HCT116 (cell line): ENCODE results near the gene CFI. TPM values are rescaled to one million over a fixed set of nuclear protein-coding genes. Genes with fewer than 3 reads are reported as not detected.

Experiments
- ATAC-seq: fragments of 200-7000 bp; cut with Tn5 transposase; 2 replicates; pipeline ENCODE4 v1.9.1; 2020; ENCODE audit warnings: mild to moderate bottlenecking, moderate library complexity
- BruUV-seq: library from RNA; stranded (reverse); fragments of 400-500 nt; replicated peaks from 2 replicates; lab custom pipeline; 2021; lab: Mats Ljungman, UMichigan
- CTCF ChIA-PET: fragments of 300-600 bp; sonication (Branson Sonifier 250); formaldehyde crosslinking; loops from one replicate; lab custom pipeline; 2021; ENCODE audit warnings: antibody characterized with exemption; lab: Charles Lee
- POLR2A ChIA-PET: fragments of 300-600, 350-600 bp; sonication (Branson Sonifier 250); formaldehyde crosslinking; loops from one replicate; lab custom pipeline; 2021; ENCODE audit warnings: antibody characterized with exemption; lab: Charles Lee
- RAD21 ChIA-PET, 2 experiments: fragments of 300-600 bp; sonication (Branson Sonifier 250); formaldehyde crosslinking; loops; one replicate each; lab custom pipeline; 2023; ENCODE audit warnings: low total read pairs in 2 of 2; ENCODE audit not compliant: uncharacterized antibody in 2 of 2, unreplicated experiment in 2 of 2, low non-redundant PET in 1 of 2; lab: Charles Lee
- DNase-seq: peaks from one replicate; pipeline ENCODE4 v3.0.0-alpha.2; 2010; ENCODE audit warnings: low read depth, low spot score
- H2AFZ ChIP-seq: fragments of 200-600 bp; shearing (Covaris generic), sonication (generic); 2 replicates; pipeline ENCODE4 v1.6.1; 2017; ENCODE audit warnings: low read depth, mixed run types, mixed read lengths, antibody characterized with exemption, low read length; ENCODE audit not compliant: poor library complexity, severe bottlenecking
- H3K27ac ChIP-seq: 2 replicates; pipeline ENCODE4 v1.5.1; 2012; ENCODE audit warnings: low read depth, low read length
- H3K27me3 ChIP-seq: fragments of 200-600 bp; sonication (generic); 2 replicates; pipeline ENCODE4 v1.6.1; 2016; ENCODE audit warnings: mixed run types, low read length, mixed read lengths; ENCODE audit not compliant: insufficient read depth
- H3K36me3 ChIP-seq, 2 experiments: fragments of 200-500 bp in 1 of 2; fragments of 200-600 bp in 1 of 2; sonication (Bioruptor generic) in 1 of 2; sonication (generic) in 1 of 2; 2 replicates each; pipeline versions ENCODE4 v1.5.1 to v1.6.1; 2014 to 2016; ENCODE audit warnings: low read length in 2 of 2, inconsistent platforms in 1 of 2, mixed read lengths in 1 of 2, mixed run types in 1 of 2; ENCODE audit not compliant: insufficient read depth in 2 of 2, control insufficient read depth in 1 of 2
- H3K4me1 ChIP-seq, 2 experiments: fragments of 200-600 bp in 1 of 2; sonication (generic) in 1 of 2; 2 replicates each; pipeline versions ENCODE4 v1.5.1 to v1.6.1; 2012 to 2017; ENCODE audit warnings: low read length in 2 of 2, inconsistent platforms in 1 of 2, mild to moderate bottlenecking in 1 of 2, mixed read lengths in 1 of 2, mixed run types in 1 of 2, moderate library complexity in 1 of 2; ENCODE audit not compliant: insufficient read depth in 2 of 2, control insufficient read depth in 1 of 2
- H3K4me2 ChIP-seq: fragments of 200-600 bp; sonication (generic); 2 replicates; pipeline ENCODE4 v1.6.1; 2017; ENCODE audit warnings: mixed run types, low read length, mixed read lengths
- H3K4me3 ChIP-seq, 2 experiments: fragments of 200-600 bp in 1 of 2; sonication (generic) in 1 of 2; replicated peaks in 1 of 2; 2 replicates each; pipeline ENCODE4 v1.5.1; 2011 to 2016; ENCODE audit warnings: low read length in 2 of 2, control low read depth in 1 of 2, low read depth in 1 of 2, mild to moderate bottlenecking in 1 of 2, mixed read lengths in 1 of 2, mixed run types in 1 of 2
- H3K79me2 ChIP-seq: fragments of 200-600 bp; sonication (generic); 2 replicates; pipeline ENCODE4 v1.6.1; 2017; ENCODE audit warnings: mild to moderate bottlenecking, mixed run types, low read length, moderate library complexity, mixed read lengths; ENCODE audit not compliant: insufficient read depth
- H3K9ac ChIP-seq: fragments of 200-600 bp; sonication (generic); 2 replicates; pipeline ENCODE4 v1.6.1; 2016; ENCODE audit warnings: low read length, mixed read lengths
- H3K9me2 ChIP-seq: fragments of 200-600 bp; sonication (generic), shearing (Covaris generic); 2 replicates; pipeline ENCODE4 v1.6.1; 2017; ENCODE audit warnings: mixed run types, mild to moderate bottlenecking, moderate library complexity; ENCODE audit not compliant: insufficient read depth
- H3K9me3 ChIP-seq, 2 experiments: fragments of 200-500 bp in 1 of 2; fragments of 200-600 bp in 1 of 2; sonication (Bioruptor generic) in 1 of 2; sonication (generic) in 1 of 2; 2 replicates each; pipeline ENCODE4 v1.6.1; 2014 to 2017; ENCODE audit warnings: low read length in 2 of 2, mixed read lengths in 2 of 2, inconsistent platforms in 1 of 2, low read depth in 1 of 2, mild to moderate bottlenecking in 1 of 2, mixed run types in 1 of 2, moderate library complexity in 1 of 2; ENCODE audit not compliant: control insufficient read depth in 1 of 2, insufficient read depth in 1 of 2
- H4K20me1 ChIP-seq: fragments of 200-600 bp; sonication (generic), shearing (Covaris generic); 2 replicates; pipeline ENCODE4 v1.6.1; 2017; ENCODE audit warnings: mixed run types, mild to moderate bottlenecking, moderate library complexity; ENCODE audit not compliant: insufficient read depth
- EZH2phosphoT487 ChIP-seq: fragments of 200-600 bp; IDR thresholded peaks from 2 replicates; pipeline ENCODE4 v1.6.1; 2018; ENCODE audit warnings: antibody characterized with exemption, borderline replicate concordance
- POLR2A ChIP-seq: IDR thresholded peaks from 2 replicates; pipeline ENCODE4 v1.7.0; 2011; ENCODE audit warnings: borderline replicate concordance; ENCODE audit not compliant: insufficient read depth, insufficient read length; ENCODE audit errors: extremely low read depth
- SP1 ChIP-seq: IDR thresholded peaks from 2 replicates; pipeline ENCODE4 v1.6.1; 2012; ENCODE audit warnings: low read depth
- SRF ChIP-seq: IDR thresholded peaks from 2 replicates; pipeline ENCODE4 v1.6.1; 2012; ENCODE audit warnings: low read depth
- YY1 ChIP-seq: IDR thresholded peaks from 2 replicates; pipeline ENCODE4 v1.6.1; 2011; ENCODE audit warnings: low read length, low read depth, moderate library complexity, mild to moderate bottlenecking; ENCODE audit not compliant: insufficient replicate concordance; ENCODE audit errors: extremely low read depth
- intact Hi-C: fragments of 100-400 bp; cut with micrococcal nuclease; formaldehyde crosslinking; loops from 2 replicates; pipeline ENCODE4 v1.10.0; 2022
- total RNA-seq: library from RNA; stranded (reverse); gene quantifications from one replicate; pipeline ENCODE4 v1.2.1, GENCODE V29; 2021; ENCODE audit not compliant: unreplicated experiment
- TF ChIP-seq, protein P1 (sequence below): IDR thresholded peaks from 2 replicates; pipeline ENCODE4 v1.6.1; 2012

The CFI gene
- total RNA-seq, 1 experiment from 2014 or later: 0.84 TPM

DNA sequence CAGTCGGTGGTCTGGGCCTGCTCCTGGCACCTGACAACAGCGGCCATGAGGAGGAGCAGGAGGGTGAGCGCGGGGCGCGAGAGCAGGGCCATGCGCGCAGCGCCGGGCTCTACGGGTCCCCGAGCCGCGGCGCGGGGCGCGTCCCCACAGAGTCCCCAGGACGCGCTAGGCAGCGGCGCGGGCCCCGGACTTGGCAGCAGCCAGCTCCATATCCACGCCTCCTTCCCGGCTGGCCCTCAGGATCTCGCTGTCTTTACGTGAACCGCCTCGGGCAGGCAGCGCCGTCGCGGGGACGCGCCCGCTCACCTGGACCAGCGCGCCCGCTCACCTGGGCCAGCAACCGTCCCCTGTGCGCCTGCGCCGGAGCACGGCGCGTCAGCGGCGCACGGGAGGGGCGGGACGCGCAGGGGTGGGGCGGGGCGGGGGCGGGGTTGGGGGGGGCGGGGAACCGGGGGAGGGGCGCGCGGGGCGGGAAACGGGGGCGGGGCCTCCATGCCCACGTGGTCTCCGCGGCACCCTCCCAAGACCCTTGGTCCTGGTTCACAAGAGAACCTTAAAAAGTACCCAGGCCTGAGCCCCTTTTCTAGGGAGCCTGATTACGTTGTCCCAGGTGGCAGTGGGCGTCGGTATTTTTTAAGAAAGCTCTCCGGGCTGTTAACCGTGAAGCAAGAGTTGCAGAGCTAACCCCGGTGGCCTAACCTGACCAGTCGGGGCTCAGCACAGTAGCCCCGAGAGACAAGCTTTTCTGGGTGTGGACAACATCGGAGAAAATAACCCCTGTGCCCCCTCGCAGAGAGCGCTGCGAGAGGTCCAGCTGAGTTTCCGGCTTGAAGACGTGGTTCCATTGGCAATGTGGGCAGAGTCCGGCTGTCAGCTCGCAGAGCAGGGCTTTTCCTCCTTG lies 71.8 kb downstream of the CFI start, which contains the start of gene PLA2G12A (continued):
- TF ChIP-seq, protein P1, sequence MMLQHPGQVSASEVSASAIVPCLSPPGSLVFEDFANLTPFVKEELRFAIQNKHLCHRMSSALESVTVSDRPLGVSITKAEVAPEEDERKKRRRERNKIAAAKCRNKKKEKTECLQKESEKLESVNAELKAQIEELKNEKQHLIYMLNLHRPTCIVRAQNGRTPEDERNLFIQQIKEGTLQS: no peak
- TF ChIP-seq EZH2phosphoT487 (no peak), POLR2A (peak; percentile 59), YY1 (no peak), SP1 (no peak; the same call in 1 of the 2 replicates)
- TF ChIP-seq, all 23 proteins: peak for 6

DNA sequence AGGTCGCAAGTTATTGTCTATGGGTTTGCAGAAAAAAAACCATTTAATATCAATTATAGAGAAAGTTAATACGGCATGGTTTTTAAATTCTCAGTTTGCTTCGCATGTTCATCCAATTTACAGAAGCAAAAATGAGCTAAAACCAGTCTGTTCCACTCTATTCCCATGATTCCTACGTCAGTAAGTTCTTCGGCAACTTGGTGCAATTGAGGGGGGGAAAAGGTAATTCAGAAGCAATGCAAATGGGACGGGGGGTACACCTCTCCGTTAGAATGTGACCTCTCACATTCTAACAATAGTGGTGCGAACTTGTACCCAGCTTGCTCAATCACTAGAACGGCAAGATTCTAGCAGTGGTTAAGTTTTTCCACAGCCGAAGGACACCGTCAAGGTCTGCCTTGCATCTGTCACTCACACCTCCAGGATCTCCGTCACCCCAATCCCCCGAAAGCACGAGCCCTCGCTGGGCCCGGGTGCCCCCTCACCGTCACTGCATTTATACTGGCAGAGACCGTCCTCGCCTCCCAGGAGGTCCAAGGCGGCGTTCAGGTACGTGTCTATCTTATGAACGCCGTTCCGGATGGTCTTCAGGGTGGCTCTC lies 72.6 kb downstream of the CFI start:
- ChIA-PET POLR2A (no interaction called here), CTCF (no interaction called here), RAD21 (interaction anchor here in 1 of 2 experiments (1.3 kb wide), 1 partner anchor 26 kb away, joined by 4 read pairs; the partner anchor contains the start of gene CASP6)
- Histone ChIP-seq H3K4me2 (peak overlapping the region; percentile 86), H3K79me2 (peaks cover 52% of the 10 kb centered on the region), H4K20me1 (0 out of 2 replicates have a peak, but pooled peaks cover 4% of the 10 kb centered on the region), H3K4me3 (peak overlapping the region; percentile 75 to 77), H3K9me2 (no peaks in the 10 kb centered on the region), H3K9ac (peak overlapping the region; percentile 84), H3K27me3 (no peaks in the 10 kb centered on the region), H3K9me3 (no peaks in the 10 kb centered on the region), H2AFZ (no peak overlapping the region), H3K27ac (peak overlapping the region; percentile 71), H3K4me1 (peaks cover 6 to 17% of the 10 kb centered on the region in 2 experiments), H3K36me3 (no peaks in the 10 kb centered on the region)
- DNase-seq: no peak
- intact Hi-C loops: loop anchor here (5.0 kb wide), 1 partner anchor 167 kb away; the partner anchor contains the start of gene MCUB
- no peak; the same call in 1 of the 2 replicates for ATAC-seq
- TF ChIP-seq SRF (no peak), SP1 (peak; percentile 24; the same call in 1 of the 2 replicates)
- TSS peak; percentile 55 for BruUV-seq
